ENCODE data around the gene HDAC10. TPM values are rescaled to one million over a fixed set of nuclear protein-coding genes. Genes with fewer than 3 reads are reported as not detected.

HDAC10 gene
- total RNA-seq, 1 donor from 2014 or later = 42.1 TPM

DNA sequence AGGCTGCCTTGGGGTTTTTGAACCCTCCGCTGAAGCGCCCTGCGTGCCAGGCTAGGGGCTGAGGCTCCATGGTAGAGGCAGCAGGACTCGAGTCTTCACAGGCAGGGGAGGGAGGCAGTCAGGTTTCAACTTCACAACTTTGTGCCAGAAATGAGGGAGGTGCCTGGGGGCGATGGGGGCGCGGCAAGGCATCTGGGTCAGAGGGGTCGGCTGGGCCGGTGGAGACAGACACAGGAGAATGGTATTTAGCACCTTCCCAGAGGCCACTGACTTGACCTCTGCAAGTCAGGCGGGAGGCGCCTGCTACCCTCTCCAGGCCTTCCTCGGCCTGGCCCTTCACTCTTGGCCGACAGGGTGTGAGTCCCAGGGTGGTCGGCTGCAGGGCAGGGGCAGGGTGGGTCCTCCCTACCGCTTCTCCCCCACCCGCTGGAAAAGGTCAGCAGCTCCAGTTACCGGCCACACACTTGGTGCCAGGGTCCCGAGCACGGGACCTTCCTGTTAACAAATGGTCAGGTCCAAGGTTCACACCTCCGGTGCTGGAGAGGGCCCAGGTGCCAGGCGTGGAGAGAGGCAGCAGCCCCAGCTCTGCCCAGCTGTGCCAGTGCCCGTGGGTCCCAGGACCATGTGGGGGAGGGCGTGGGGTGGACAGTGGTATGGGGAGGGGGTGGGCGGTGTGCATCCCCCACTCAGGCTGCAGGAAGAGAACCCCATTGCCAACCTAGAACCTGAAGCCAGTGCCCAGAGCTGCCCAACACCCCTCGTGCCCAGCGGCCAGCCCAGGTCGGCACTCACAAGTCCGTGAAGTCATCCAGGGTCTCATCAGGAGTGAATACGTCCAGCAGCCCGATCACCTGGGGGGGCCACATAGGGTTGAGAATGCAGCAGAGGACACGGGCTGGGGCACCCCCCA is 6.6 kb upstream of the HDAC10 start:
- H3K36me3 Mint-ChIP-seq (ENCODE audit: low read depth, unreplicated experiment) = no peaks in the 10 kb centered on the region
- no peak overlapping the region for H3K27ac Mint-ChIP-seq (ENCODE audit: unreplicated experiment)
- TF ChIP-seq, protein P1, sequence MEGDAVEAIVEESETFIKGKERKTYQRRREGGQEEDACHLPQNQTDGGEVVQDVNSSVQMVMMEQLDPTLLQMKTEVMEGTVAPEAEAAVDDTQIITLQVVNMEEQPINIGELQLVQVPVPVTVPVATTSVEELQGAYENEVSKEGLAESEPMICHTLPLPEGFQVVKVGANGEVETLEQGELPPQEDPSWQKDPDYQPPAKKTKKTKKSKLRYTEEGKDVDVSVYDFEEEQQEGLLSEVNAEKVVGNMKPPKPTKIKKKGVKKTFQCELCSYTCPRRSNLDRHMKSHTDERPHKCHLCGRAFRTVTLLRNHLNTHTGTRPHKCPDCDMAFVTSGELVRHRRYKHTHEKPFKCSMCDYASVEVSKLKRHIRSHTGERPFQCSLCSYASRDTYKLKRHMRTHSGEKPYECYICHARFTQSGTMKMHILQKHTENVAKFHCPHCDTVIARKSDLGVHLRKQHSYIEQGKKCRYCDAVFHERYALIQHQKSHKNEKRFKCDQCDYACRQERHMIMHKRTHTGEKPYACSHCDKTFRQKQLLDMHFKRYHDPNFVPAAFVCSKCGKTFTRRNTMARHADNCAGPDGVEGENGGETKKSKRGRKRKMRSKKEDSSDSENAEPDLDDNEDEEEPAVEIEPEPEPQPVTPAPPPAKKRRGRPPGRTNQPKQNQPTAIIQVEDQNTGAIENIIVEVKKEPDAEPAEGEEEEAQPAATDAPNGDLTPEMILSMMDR (IDR thresholded peaks at IDR 0.05; ENCODE audit: unreplicated experiment) = no peak
- DNase-seq (ENCODE audit: low spot score) = no peak
- H3K27me3 Mint-ChIP-seq (ENCODE audit: unreplicated experiment) = peaks cover 9% of the 10 kb centered on the region
- H3K4me1 Mint-ChIP-seq (ENCODE audit: unreplicated experiment) = no peaks in the 10 kb centered on the region
- H3K4me3 Mint-ChIP-seq (ENCODE audit: unreplicated experiment) = no peak overlapping the region
- no peaks in the 10 kb centered on the region for H3K9me3 Mint-ChIP-seq (ENCODE audit: unreplicated experiment)

DNA sequence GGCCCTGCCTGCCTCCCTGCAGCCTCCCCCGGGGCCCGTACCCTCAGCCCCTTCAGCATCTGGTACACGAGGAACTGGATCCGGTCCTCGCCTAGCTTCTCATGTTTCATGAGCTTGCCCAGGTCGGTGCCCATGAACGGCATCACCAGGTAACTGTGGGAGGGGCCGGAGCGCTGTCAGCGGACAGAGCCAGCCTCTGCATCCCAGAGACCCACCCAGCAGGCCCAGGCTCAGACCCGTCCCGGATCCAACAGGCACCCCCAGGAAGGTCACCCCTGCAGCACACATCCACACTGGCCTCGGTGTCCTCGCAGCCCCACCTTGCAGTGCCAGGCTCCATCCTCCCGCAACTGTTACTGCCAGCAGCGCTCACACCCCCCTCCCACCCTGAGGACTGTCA is 6.0 kb upstream of the HDAC10 start:
- no peaks in the 10 kb centered on the region for H3K36me3 Mint-ChIP-seq (ENCODE audit: low read depth, unreplicated experiment)
- no peaks in the 10 kb centered on the region for H3K4me1 Mint-ChIP-seq (ENCODE audit: unreplicated experiment)
- peaks cover 4% of the 10 kb centered on the region for H3K27me3 Mint-ChIP-seq (ENCODE audit: unreplicated experiment)
- H3K27ac Mint-ChIP-seq (ENCODE audit: unreplicated experiment) = no peak overlapping the region
- no peak overlapping the region for H3K4me3 Mint-ChIP-seq (ENCODE audit: unreplicated experiment)
- no peak for DNase-seq (ENCODE audit: low spot score)
- TF ChIP-seq, protein P1 (IDR thresholded peaks at IDR 0.05; ENCODE audit: unreplicated experiment) = no peak
- H3K9me3 Mint-ChIP-seq (ENCODE audit: unreplicated experiment) = no peaks in the 10 kb centered on the region

DNA sequence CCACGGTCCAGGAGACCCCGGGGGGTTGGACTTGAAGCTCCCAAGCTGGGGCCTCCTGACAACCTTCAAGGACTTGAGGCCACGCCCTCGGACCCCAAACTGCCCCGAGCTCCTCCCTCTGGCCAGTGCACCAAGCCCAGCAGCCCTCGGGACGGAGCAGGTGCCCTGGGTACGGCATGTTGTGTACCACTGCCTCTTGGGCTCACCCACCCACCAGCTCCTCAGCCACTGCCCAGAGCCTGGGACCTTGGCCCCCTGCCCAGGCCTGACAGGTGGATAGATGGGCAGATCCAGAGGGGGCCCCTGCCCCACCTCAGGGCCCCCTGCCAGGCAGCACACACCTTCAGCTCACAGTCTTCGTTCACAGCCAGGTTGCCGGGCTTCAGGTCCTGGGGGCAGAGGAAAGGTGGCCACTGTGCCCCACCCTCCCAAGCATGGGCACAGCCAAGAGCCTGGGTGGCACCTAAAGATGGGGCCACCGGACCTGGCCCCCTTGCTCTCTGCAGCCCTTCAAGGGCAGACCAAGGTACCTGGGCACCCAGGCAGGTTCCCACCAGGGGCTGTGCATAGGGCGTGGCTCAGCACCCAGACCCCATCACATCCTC is 5.3 kb upstream of the HDAC10 start:
- Mint-ChIP-seq H3K9me3 (ENCODE audit: unreplicated experiment) (no peaks in the 10 kb centered on the region), H3K4me1 (ENCODE audit: unreplicated experiment) (no peaks in the 10 kb centered on the region), H3K4me3 (ENCODE audit: unreplicated experiment) (no peak overlapping the region), H3K27ac (ENCODE audit: unreplicated experiment) (no peak overlapping the region), H3K27me3 (ENCODE audit: unreplicated experiment) (peaks cover 4% of the 10 kb centered on the region), H3K36me3 (ENCODE audit: low read depth, unreplicated experiment) (no peaks in the 10 kb centered on the region)
- DNase-seq (ENCODE audit: low spot score) = no peak
- TF ChIP-seq, protein P1 (IDR thresholded peaks at IDR 0.05; ENCODE audit: unreplicated experiment) = no peak

DNA sequence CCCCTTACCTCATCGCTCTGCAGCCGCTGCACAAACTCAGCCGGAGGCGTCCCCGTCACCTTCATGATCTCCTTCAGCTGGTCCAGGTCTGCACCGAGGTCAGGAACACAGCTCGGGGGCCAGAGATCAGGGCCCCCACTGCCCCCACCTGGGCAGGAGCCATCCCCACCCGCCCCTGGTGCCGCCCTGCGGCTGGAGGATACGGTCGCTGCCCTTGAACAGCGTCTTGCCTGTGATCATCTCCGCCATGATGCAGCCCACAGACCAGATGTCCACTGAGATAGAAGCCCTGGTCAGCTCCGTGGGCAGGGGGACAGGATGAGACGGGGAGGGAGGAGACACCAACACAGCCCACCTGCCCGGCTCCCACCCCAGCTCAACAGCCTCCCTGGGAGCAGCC is 4.5 kb upstream of the HDAC10 start:
- H3K27ac Mint-ChIP-seq (ENCODE audit: unreplicated experiment) = no peak overlapping the region
- no peaks in the 10 kb centered on the region for H3K4me1 Mint-ChIP-seq (ENCODE audit: unreplicated experiment)
- H3K4me3 Mint-ChIP-seq (ENCODE audit: unreplicated experiment) = no peak overlapping the region
- no peaks in the 10 kb centered on the region for H3K36me3 Mint-ChIP-seq (ENCODE audit: low read depth, unreplicated experiment)
- peaks cover 4% of the 10 kb centered on the region for H3K27me3 Mint-ChIP-seq (ENCODE audit: unreplicated experiment)
- H3K9me3 Mint-ChIP-seq (ENCODE audit: unreplicated experiment) = no peaks in the 10 kb centered on the region
- no peak for DNase-seq (ENCODE audit: low spot score)
- TF ChIP-seq, protein P1 (IDR thresholded peaks at IDR 0.05; ENCODE audit: unreplicated experiment) = no peak

DNA sequence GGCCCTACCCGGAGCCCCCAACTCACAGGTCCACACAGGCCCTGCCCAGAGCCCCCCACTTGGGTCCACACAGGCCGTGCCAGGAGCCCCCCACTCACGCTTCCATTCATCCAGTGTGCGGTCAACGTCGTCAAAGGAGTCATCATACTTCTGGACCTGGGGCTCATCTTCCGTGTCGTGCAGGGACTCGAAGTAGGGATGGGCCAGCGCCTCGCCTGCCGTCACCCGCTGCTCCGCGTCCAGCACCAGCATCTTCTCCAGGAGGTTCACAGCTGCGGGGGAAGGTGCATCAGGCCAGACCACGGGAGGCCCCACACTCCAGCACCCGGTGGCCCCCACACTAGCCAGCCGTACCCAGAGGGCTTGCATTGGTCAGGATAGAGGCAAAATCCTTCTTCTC is 4.0 kb upstream of the HDAC10 start:
- no peak for DNase-seq (ENCODE audit: low spot score)
- TF ChIP-seq, protein P1 (IDR thresholded peaks at IDR 0.05; ENCODE audit: unreplicated experiment) = no peak
- Mint-ChIP-seq H3K4me3 (ENCODE audit: unreplicated experiment) (no peak overlapping the region), H3K36me3 (ENCODE audit: low read depth, unreplicated experiment) (no peaks in the 10 kb centered on the region), H3K4me1 (ENCODE audit: unreplicated experiment) (no peaks in the 10 kb centered on the region), H3K27me3 (ENCODE audit: unreplicated experiment) (peaks cover 4% of the 10 kb centered on the region), H3K27ac (ENCODE audit: unreplicated experiment) (no peak overlapping the region), H3K9me3 (ENCODE audit: unreplicated experiment) (no peaks in the 10 kb centered on the region)

Data from endothelial cell (in vitro differentiated cells).